NCI-H1417 treated with DMSO at 0.1 percent for 48 hours (cell line): Measurements from ENCODE around the gene SMYD3.
"Not testable (repeated sequence)": the region's sequence is repeated elsewhere in the genome, so short reads cannot be mapped to it uniquely, and the experiment has no call there.

Source experiments
- DNase-seq: peaks from one replicate; lab custom pipeline; 2025; lab: John Stamatoyannopoulos, UW

SMYD3 gene

GRCh38 chr1:245803666-245804037, 703.4 kb downstream of the SMYD3 start:
- DNase-seq = no peak

DNA sequence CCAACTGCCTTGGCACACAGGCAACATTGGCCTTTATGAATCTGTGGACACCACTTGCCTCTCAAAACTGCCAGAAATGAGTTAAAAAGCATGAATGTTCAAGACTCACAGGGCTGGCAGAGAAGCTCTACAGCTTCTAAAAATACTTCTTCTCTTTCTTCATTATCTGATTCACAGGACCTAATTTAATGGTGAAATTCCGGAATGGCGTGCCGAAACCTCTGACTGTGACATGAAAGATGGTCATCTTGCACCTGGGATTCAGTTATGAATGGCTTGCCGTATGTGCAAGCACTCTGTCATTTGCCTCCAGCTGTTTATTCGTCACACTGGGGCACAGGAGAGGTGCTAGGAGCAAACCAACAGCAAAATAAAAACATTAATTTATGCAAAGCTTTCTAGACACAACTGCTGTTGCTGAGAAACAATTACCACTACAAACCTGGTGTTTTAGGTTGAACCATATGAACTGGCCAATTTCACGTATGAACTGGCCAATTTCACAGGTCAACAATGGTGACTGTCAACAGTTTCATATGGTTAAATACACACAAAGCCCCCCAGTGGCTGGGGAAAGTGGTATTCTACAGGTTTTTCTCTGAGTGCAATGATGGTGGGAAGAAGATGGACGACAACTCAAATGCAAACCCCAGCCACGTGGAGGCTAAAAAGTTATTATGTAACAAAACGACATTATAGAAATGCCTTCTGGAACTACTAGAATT, 704.0 kb downstream of the SMYD3 start:
- no peak for DNase-seq

- no peak for DNase-seq
Observed at GRCh38 chr1:245800901-245801605, 706.0 kb downstream of the SMYD3 start.

DNA sequence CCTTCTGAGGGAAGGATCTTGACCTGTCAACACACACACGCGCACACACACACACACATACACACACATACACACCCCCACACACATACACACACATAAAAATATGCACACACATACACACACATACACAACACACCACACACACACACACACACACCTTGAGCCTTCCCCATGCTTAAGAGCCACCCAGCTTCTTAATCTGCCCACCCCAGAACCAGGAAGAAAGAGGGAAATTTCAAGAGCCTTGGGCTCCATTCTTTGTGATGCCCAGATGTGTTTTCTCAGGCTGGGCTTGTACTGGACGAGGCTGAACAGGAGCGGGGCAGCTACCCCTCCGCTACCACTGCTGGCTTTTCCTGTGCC, 708.7 kb downstream of the SMYD3 start:
- DNase-seq = no peak

GRCh38 chr1:245797592-245798348, 709.3 kb downstream of the SMYD3 start:
- DNase-seq = no peak

GRCh38 chr1:245791410-245792312, 715.4 kb downstream of the SMYD3 start:
- DNase-seq = no peak

DNA sequence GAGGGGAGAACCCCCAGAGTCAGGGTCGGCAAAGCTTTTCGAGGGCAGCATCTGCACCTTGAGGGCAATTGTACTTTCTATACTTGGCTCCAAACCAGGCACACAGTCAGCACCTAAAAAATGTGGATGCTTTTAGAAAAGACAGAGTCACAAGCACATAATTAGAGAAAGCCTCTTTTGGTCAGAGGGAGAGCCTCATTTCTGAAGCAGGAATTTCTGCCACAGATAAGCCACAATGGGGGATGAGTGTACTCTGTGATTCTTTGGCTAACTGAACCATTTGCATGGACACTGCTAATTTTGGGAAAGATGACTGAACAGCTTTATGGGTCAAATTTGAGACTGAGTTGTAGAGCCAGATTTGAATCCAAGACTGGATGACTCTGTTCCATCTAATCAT, 716.6 kb downstream of the SMYD3 start:
- DNase-seq = no peak

GRCh38 chr1:245788886-245789285, 718.2 kb downstream of the SMYD3 start:
- no peak for DNase-seq

GRCh38 chr1:245788269-245788668, 718.8 kb downstream of the SMYD3 start:
- DNase-seq = no peak

DNA sequence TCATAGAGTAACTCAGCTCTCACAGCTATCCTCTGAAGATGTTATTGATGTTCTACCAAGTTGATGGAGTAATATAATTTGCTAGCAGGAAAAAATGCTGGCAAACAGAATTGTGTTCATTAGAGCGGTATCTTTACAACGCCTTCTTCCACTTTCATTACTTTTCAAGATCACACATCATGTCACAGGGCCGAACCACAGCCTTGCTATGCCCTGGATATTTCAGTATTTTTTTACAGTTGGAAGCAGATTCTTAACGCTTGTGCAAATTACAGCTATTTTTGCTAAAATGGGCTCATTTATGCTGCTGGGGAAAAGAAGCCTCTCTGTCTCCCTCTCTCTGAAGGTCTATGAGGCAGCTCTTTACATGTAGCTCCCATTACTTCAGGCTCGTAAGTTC, 720.1 kb downstream of the SMYD3 start:
- DNase-seq = no peak

- no peak for DNase-seq
Observed at GRCh38 chr1:245779797-245780755, 727.0 kb downstream of the SMYD3 start.

DNA sequence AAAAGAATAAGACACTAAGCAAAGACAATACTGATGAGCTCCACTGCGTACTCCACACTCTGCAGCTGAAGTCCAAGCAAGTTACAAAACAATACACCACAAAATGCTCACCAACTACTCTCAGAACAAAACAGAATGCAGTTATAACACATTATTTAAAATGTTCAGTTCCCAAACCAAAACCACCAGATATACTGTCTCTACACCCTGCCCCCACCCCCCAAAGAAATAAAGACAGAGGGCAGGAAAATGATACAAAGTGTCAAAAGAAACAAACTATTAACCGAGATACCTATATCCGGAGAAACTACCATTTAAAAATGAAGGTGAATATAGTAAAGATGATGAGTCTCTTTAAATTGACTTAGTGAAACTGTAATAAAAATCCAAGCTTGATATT, 729.3 kb downstream of the SMYD3 start:
- DNase-seq = no peak

DNA sequence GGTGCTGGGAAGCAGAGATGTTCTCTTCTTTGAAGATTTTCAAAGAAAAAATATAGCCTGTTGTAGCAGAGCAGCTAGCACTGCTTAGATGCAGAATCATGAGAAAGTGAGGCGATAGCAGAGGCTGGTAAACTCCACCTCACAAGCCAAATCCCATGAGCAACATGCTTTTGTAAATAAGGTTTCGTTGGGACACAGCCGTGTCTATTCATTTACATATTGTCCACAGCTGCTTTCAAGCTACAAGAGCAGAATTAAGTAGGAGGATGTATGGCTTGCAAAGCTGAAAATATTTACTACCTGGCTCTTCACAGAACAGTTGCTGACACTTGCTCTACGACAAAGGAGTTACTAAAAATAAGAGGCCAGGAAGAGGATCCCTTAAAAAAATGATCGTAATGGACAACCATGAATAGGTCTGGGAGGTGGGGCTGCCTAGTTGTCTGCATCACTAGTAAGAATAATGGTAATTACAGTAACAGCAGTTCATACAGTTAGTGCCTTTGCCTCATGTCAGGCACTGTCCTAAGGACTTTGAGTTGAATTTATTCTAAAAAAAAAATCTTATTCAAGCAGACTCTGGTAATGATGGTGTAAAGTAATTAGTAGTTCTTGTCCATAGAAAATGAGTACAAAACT, 730.3 kb downstream of the SMYD3 start:
- DNase-seq = no peak

- DNase-seq = no peak
Observed at GRCh38 chr1:245776139-245776538, 730.9 kb downstream of the SMYD3 start.

GRCh38 chr1:245774931-245775330, 732.1 kb downstream of the SMYD3 start:
- DNase-seq = not testable (repeated sequence)

GRCh38 chr1:245774196-245774595, 732.9 kb downstream of the SMYD3 start:
- no peak for DNase-seq

GRCh38 chr1:245773344-245773743, 733.7 kb downstream of the SMYD3 start:
- no peak for DNase-seq

- DNase-seq = no peak
Observed at GRCh38 chr1:245772739-245773138, 734.3 kb downstream of the SMYD3 start.

- DNase-seq = no peak
Observed at GRCh38 chr1:245772325-245772724, 734.8 kb downstream of the SMYD3 start.

- DNase-seq = no peak
Observed at GRCh38 chr1:245771511-245772281, 735.4 kb downstream of the SMYD3 start.
